Measurements from ENCODE around the gene PCNX3. TPM values are rescaled to one million over a fixed set of nuclear protein-coding genes. Genes with fewer than 3 reads are reported as not detected.

Gene PCNX3
- total RNA-seq, 1 donor from 2014 or later = 35.9 TPM

DNA sequence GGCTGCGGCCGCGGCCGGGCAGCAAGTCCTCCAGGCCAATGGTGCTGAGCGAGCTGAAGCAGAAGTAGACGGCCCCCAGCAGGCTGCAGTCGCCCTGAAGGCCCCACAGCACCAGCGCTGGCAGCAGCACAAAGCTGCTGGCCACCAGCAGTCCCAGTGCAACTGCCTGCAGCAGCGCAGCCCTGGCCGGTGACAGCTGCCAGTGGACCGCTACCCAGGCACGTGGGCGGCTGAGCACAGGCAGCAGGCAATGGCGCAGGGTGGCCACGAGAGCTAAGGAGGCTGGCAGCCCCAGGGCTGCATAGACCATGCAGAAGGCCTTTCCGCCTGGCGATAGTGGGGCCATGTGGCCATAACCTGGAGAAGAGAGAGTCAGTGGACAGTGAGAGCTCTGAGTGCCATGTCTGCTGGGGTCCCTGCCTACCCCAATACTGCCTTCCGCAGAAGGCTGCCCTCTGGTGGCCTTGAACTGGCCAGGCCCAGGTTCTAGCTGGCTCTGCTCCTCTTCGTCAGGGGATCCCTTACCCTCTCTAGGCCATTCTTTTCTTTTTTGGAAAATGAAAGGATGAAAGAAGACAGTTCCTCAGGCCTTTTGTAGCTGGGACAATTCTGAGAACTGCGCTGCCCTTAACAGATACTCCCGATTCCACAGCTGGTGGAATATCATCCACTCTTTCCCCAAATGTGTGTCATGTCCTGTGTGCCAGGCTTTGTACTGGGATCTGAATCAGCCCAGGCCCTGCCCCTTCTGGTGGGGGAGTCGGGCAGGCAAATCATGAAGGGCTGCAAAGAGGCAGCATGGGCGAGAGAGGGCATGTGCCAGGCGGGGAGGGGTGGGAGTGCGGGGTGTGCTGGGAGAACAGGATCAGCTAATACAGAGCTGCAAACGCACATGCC, 21.8 kb upstream of the PCNX3 start:
- TF ChIP-seq, protein P1, sequence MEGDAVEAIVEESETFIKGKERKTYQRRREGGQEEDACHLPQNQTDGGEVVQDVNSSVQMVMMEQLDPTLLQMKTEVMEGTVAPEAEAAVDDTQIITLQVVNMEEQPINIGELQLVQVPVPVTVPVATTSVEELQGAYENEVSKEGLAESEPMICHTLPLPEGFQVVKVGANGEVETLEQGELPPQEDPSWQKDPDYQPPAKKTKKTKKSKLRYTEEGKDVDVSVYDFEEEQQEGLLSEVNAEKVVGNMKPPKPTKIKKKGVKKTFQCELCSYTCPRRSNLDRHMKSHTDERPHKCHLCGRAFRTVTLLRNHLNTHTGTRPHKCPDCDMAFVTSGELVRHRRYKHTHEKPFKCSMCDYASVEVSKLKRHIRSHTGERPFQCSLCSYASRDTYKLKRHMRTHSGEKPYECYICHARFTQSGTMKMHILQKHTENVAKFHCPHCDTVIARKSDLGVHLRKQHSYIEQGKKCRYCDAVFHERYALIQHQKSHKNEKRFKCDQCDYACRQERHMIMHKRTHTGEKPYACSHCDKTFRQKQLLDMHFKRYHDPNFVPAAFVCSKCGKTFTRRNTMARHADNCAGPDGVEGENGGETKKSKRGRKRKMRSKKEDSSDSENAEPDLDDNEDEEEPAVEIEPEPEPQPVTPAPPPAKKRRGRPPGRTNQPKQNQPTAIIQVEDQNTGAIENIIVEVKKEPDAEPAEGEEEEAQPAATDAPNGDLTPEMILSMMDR (conservative IDR thresholded peaks at IDR 0.05; ENCODE audit: low read depth, low read length) = peak; percentile 79
- no peak for DNase-seq (ENCODE audit: low read depth)

GRCh38 chr11:65595131-65595530, 20.4 kb upstream of the PCNX3 start:
- H3K4me3 ChIP-seq (ENCODE audit: low read depth, low read length) = no peak overlapping the region
- TF ChIP-seq, protein P1 (conservative IDR thresholded peaks at IDR 0.05; ENCODE audit: low read depth, low read length) = no peak
- DNase-seq (ENCODE audit: low read depth) = no peak

More for the DNA sequence above, 21.8 kb upstream of the PCNX3 start:
- H3K4me3 ChIP-seq (ENCODE audit: low read depth, low read length) = no peak overlapping the region

- TF ChIP-seq, protein P1 (conservative IDR thresholded peaks at IDR 0.05; ENCODE audit: low read depth, low read length) = no peak
- no peak within 1 kb of the TSS for H3K4me3 ChIP-seq (ENCODE audit: low read depth, low read length)
- DNase-seq (ENCODE audit: low read depth) = no peak
These were observed 19.9 kb upstream of the PCNX3 start, which contains the start of gene KCNK7 for GRCh38 chr11:65595543-65596281. Gene KCNK7 (minus strand): TSS chr11:65595800. CDS start chr11:65595772, 28 bp downstream.

GRCh38 chr11:65596520-65596919, 19.1 kb upstream of the PCNX3 start:
- no peak for DNase-seq (ENCODE audit: low read depth)
- no peak overlapping the region for H3K4me3 ChIP-seq (ENCODE audit: low read depth, low read length)
- TF ChIP-seq, protein P1 (conservative IDR thresholded peaks at IDR 0.05; ENCODE audit: low read depth, low read length) = no peak

GRCh38 chr11:65598258-65598699, 17.3 kb upstream of the PCNX3 start:
- DNase-seq (ENCODE audit: low read depth) = no peak
- no peak overlapping the region for H3K4me3 ChIP-seq (ENCODE audit: low read depth, low read length)

DNA sequence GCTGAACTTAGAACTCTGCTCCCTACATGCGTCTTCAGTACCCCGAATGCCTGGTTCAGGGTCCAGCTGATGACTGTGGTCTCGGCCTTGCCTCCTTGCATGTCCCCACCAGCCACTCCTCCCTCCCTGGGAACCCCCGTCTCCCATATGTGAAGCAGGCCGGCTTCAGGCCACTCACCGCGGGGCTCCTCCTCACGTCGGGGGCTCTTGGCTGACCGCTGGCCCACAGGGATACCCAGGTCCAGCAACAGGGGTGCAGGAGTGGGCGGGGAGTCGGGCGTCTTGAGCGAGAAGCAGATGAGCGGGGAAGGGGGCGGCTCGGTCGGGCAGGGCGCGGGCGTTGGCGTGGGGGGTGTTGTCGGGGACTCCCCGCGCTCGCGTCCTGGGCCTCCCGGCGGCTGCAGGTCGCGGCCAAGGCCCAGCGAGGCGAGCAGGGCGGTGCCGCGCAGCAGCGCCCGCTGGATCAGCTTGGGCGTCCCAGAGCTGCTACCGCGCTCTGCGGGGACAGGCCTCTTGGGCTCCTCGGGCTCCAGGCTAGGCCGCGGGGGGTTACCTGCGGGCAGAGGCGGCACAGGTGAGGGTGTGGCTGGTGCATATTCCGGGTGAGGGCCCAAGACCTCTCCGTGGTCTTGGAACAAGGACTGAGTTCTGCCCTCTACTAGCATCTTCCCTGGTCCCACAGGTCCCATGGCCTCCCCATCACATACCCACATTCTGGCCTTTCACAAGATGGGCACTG, 16.2 kb upstream of the PCNX3 start:
- no peak for DNase-seq (ENCODE audit: low read depth)
- TF ChIP-seq, protein P1 (conservative IDR thresholded peaks at IDR 0.05; ENCODE audit: low read depth, low read length) = no peak
- no peak overlapping the region for H3K4me3 ChIP-seq (ENCODE audit: low read depth, low read length)

More at GRCh38 chr11:65598258-65598699, 17.3 kb upstream of the PCNX3 start:
- TF ChIP-seq, protein P1 (conservative IDR thresholded peaks at IDR 0.05; ENCODE audit: low read depth, low read length) = no peak

Measured in epithelial cell of proximal tubule (primary cell).